SIG-M5 (cell line): ENCODE data around the gene CFAP20DC.
"Not testable (repeated sequence)": the region's sequence is repeated elsewhere in the genome, so short reads cannot be mapped to it uniquely, and the experiment has no call there.

Experiments
- DNase-seq: peaks from one replicate; lab custom pipeline; 2025; lab: John Stamatoyannopoulos, UW

Gene CFAP20DC

DNA sequence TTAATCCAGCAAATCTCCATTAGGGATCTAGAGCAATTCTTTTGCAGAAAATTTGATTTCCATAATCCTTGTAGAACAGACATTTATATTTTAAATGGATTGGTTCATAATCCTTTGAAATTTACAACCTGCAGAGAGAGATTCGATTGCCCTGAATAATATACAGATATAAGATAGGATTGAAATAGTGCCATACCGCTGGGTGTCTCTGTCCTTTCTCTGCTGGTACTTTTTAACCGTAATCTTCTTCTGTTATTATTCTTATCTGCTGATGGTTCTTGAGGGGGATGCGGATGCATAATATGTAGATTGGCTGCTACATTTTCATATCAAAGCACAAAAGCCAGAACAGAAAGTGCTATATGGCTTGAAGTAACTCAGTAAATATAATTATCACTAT lies 182.2 kb downstream of the CFAP20DC start:
- no peak for DNase-seq

DNA sequence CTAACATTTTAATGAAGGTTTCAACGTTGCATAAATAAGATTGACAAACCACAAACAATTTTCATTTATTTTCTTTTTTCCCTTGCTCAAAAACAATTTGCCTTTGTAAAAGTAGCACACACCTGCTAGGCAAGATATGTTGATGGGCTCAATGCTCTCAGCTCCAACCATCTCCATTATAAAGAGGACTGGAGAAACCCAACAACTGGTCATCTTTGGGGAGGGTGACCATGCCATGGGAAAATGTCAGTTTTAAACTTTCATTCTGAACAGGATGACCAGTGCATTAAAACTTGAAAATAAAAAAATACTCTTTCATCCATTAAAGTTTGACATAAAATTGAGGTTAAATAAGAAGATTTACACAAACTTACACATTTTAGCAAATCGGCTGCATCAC lies 183.7 kb downstream of the CFAP20DC start:
- no peak for DNase-seq

GRCh38 chr3:58864480-58864879 lies 185.3 kb downstream of the CFAP20DC start:
- no peak for DNase-seq

DNA sequence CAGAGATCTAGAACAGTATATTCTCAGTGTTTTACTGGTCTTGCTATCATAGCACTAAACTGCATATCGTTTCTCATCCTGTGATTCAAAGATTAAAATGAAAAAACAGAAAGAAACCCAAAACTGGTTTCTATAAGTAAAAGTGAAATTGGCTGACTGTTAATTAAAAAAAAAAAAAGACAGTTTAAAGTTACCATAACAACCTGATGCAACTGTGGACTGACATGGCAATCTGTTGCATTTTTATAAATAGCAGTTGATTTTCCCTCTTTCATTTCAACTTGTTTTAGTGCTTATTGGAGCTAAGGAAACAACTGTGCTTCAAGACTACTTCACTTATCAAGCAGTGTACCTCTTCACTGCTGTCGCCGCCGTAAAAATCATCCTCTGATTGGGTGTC lies 186.6 kb downstream of the CFAP20DC start:
- no peak for DNase-seq

GRCh38 chr3:58861551-58861950 lies 188.3 kb downstream of the CFAP20DC start:
- DNase-seq: no peak

DNA sequence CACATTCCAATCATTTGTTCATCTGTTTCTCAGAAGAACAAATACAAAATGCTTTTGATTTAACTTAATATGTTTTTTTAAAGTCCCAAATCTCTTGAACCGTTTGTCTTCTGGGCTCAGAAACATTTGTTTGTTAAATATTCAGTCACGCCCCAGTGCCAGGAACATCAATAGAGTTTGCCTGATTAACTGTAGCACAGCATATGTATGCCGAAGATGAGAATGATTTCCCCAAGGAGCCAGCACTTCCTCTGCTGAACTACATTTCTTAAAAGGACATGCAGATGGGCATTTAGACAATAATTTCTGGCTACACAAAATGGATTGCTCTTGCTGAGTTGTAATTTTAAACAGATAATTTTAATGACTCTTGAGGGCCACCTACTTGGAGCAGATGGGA lies 191.7 kb downstream of the CFAP20DC start:
- no peak for DNase-seq

GRCh38 chr3:58857402-58857801 lies 192.4 kb downstream of the CFAP20DC start:
- DNase-seq: no peak

DNA sequence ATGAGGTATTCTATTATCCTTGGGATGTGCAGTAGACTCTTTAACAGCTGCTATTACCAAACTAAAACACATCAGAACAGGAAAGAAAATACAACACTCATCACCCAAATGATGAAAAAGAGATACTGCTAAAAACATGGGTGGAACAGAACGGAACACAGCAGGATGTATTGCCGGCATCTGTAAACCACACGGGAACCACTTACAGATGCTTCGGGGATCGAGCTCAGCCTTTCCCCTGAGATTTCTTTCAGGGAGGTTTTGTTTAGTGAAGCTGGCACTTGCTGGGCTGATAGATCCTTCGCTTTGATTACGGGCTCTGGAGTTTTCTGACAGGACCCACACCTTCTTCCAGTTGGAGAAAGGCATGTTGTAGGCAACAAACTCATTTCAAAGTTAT lies 201.0 kb downstream of the CFAP20DC start:
- no peak for DNase-seq

- not testable (repeated sequence) for DNase-seq
These were observed 207.6 kb downstream of the CFAP20DC start for GRCh38 chr3:58842050-58842747.

GRCh38 chr3:58840949-58841348 lies 208.9 kb downstream of the CFAP20DC start:
- DNase-seq: no peak

- no peak for DNase-seq
These were observed 209.9 kb downstream of the CFAP20DC start for GRCh38 chr3:58839964-58840363.

DNA sequence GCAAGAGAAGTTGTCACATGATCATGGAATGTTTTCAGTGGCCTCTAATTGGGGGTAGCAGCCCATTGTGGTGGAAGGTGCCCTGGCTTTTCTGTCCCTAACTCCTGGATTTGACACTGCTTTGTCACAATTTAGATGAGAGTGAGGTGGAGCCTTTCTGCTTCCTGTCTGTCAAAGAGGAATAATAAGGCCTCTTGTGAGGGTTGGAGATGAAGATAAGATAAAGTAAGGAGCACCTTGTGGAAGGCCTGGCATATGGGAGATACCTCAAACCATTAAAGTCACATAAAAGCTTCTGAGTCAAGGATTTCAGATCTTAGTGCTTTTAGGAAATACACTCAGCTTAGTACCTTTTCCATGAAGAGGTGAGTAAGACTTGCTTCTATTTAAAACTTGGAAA lies 210.6 kb downstream of the CFAP20DC start:
- no peak for DNase-seq

DNA sequence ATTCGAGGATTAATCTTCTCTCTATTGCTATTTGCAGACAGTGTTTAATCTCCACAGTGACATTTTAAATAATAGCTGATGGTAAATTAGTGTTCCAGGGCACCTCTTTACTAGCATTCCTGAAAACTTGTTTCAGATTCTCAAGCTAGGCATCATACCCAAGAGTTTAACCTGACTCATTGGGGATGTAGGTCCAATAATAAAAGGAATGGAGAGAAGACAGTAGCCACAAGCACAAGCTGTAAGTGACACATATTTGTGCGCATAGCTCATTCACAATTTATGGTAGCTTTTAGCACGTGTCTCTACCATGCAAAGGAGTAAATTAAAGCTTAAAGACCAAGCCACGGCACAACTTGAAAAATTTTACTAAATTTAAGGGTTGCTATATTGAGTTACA lies 212.0 kb downstream of the CFAP20DC start:
- DNase-seq: no peak

DNA sequence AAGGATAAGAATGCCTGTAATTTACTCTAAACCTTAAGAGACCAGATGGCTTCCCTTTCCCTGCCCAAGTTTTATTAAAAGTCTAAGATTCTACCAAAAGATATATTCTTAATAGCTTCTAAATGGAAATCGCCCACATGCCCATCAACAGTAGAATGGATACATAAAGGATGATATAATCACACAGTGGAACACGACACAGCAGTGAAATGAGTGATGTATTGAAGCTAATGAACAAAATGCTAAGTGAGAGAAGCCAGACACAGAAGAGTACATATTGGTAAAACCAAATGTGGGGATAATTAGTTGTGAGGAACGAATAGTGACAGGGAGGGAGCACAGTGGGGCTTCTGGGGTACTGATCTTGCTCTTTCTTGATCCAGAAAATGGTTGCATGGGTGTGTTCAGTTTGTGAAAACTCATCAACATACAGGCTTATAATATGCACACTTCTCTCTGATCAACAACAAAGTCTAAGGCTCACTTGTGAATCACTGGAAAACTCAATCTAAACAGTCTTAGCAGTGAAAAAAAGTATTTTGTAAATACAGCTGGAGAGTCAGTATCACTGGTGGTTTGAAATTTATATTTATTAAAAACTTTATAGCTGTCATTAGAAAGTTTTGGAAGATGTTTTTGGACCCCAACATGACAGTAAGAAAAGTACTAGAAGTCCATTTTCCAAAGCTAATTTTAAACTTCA lies 212.5 kb downstream of the CFAP20DC start:
- DNase-seq: no peak

DNA sequence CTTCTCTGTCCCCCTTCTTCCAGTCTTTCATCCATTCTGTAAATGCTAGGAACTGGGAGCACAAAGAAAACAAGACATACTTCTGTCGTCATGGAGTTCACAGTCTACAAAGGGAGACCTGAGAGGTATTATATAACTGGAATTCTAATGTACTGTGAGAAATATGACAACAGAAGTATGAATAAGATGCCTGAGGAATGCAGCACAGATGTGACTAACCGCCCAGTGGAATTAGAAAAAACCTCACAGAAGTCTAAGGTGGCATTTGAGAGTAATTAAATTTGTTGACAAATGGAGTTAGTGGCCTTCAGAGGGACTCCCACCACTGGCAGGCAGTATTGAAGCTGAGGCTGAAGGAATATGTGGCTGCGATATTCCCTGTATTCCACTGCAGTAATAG lies 214.7 kb downstream of the CFAP20DC start:
- DNase-seq: no peak

DNA sequence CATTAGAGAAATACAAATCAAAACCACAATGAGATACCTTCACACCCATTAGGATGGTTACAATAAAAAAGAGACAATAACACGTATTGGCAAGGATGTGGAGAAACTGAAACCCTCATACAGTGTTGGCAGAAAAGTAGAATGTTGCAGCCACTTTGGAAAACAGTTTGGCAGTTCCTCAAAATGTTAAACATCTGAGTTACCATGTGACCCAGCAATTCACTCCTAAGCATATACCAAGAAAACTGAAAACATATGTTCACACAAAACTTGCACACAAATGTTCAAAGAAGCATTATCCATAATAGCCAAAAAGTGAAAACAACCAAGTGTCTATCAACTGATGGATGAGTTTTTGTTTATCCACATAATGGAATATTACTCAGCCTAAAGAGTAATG lies 216.3 kb downstream of the CFAP20DC start:
- DNase-seq: no peak

DNA sequence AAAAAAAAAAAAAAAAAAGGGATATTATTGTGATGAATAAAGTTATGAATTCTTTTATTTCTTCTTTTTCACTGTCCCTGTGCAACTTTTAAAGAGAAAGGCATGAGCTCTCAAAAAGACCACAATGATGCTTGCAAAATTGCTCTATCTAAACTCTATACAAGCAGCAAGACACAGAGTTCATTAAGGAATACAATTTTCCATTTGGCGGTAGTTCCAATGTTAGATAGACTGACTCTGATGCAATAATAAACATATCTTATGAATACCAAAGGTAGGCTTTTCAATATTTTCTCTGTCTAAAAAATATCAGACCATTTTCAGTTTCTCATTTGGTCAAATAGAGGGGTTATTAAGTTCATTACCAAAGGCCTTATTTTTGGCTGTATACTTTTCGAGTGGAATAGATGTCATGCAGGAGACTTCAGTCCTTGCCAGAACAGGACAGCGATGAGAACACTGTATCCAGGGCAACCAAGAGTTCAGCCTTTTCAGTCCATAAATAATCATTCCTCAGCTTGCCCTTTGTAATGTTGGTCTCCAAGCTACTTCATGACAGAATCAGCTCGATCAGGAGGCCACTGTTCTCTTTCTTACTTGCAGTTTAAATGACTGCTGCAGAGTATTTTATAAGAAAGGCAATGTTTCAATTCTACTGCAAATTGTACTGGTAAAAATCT lies 220.4 kb downstream of the CFAP20DC start:
- DNase-seq: no peak

- no peak for DNase-seq
These were observed 225.0 kb downstream of the CFAP20DC start for GRCh38 chr3:58824777-58825176.

DNA sequence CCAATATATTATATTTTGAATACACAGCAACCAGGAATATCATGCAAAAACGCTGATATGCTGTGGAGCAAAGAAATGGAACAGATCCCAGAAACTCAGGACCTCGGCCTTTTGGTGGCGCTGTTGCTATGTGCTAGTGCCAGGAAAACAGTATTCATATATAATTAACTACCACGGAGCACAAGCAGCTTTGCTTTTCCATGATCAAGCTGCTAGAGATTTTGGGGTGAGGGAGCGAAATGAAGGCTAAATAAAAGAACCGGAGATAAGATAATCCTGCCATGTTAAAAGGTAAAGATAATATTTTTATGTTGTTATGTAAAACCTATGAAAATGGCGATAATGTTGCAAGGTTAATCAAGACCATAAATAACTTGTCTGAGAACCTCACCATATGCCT lies 225.5 kb downstream of the CFAP20DC start:
- DNase-seq: no peak

DNA sequence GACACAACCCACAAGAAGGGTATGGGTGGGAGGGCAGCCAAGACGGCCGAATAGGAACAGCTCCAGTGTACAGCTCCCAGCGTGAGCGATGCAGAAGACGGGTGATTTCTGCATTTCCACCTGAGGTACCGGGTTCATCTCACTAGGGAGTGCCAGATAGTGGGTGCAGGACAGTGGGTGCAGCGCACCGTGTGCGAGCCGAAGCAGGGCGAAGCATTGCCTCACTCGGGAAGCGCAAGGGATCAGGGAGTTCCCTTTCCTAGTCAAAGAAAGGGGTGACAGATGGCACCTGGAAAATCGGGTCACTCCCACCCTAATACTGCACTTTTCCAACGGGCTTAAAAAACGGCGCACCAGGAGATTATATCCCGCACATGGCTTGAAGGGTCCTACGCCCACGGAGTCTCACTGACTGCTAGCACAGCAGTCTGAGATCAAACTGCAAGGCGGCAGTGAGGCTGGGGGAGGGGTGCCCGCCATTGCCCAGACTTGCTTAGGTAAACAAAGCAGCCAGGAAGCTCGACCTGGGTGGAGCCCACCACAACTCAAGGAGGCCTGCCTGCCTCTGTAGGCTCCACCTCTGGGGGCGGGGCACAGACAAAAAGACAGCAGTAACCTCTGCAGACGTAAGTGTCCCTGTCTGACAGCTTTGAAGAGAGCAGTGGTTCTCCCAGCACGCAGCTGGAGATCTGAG lies 243.1 kb downstream of the CFAP20DC start:
- DNase-seq: not testable (repeated sequence)

DNA sequence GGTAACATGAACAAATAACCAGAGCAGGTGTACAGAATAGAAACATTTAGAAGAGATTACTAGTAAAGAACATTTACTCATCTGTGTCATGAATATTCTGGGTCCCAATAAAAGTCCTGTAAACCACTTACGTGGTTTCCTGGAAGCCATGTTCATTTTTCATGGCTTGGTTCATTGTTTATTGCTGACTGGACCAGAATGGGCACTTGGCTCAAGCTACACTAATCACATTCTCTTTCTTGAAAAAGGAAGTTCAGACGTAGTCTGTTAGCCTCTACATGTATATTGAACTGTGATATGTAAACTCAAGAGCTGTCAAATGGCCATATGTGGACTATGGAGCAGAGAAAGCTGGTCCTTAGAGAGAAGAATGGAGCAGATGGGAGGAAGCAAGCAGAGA lies 244.9 kb downstream of the CFAP20DC start:
- no peak for DNase-seq

GRCh38 chr3:58801541-58801940 lies 248.3 kb downstream of the CFAP20DC start:
- DNase-seq: no peak

- no peak for DNase-seq
These were observed 248.9 kb downstream of the CFAP20DC start for GRCh38 chr3:58800940-58801339.
